GM12874 (cell line): ENCODE measurements around the gene DCAF16.

Source experiments
- CTCF ChIP-seq: IDR thresholded peaks from 2 replicates; pipeline ENCODE4 v1.5.1; 2011; ENCODE audit warnings: low read depth, mild to moderate bottlenecking, control low read depth, low read length, moderate library complexity; ENCODE audit not compliant: insufficient read depth

DCAF16 gene

GRCh38 chr4:17797808-17798207 lies 12.7 kb downstream of the DCAF16 start:
- TF ChIP-seq CTCF: no peak

GRCh38 chr4:17794730-17795129 lies 15.8 kb downstream of the DCAF16 start:
- no peak for TF ChIP-seq CTCF

GRCh38 chr4:17788956-17789355 lies 21.6 kb downstream of the DCAF16 start:
- no peak for TF ChIP-seq CTCF

GRCh38 chr4:17787315-17787714 lies 23.2 kb downstream of the DCAF16 start:
- TF ChIP-seq CTCF: no peak

GRCh38 chr4:17786567-17786966 lies 24.0 kb downstream of the DCAF16 start:
- TF ChIP-seq CTCF: no peak

- TF ChIP-seq CTCF: no peak
Measured at GRCh38 chr4:17785858-17786257, 24.7 kb downstream of the DCAF16 start.

GRCh38 chr4:17781300-17782287 lies 29.0 kb downstream of the DCAF16 start, which contains the start of gene FAM184B:
TSS of gene FAM184B (minus strand) at chr4:17781621. CDS start at chr4:17781299, 322 bp downstream.
- no peak for TF ChIP-seq CTCF
